Measurements from ENCODE around the gene RAPGEF3. TPM values are rescaled to one million over a fixed set of nuclear protein-coding genes. Genes with fewer than 3 reads are reported as not detected.

The RAPGEF3 gene
- total and polyA plus RNA-seq, 4 donors: 1.3 to 4.3 (median 1.4) TPM

DNA sequence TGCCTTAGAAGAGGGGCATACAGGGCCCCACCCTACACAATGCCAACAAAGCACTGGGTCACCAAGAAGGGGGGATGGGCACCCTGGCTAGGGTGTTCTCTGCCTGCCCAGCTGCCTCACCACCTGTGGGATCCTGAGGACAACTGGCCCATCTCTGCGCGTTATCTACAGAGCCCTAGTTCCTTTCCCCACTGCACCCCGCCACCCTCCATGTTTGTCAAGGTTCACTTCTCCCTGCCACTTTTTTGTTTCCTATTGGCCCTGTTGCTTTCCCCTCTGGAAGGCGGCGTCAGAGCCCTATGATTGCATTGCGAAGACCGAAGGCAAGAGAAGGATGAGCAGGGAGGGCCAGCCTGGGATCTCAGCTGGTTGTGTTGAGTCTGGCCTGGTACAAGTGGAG lies 16.0 kb upstream of the RAPGEF3 start:
- Histone ChIP-seq H3K4me1 (ENCODE audit: control insufficient read depth in 4 of 4, insufficient read depth in 4 of 4, low read length in 3 of 4) (peaks cover 5 to 19% (median 11%) of the 10 kb centered on the region in 4 donors), H3K9me3 (ENCODE audit: control insufficient read depth in 4 of 4, low read length in 3 of 4) (no peaks in the 10 kb centered on the region), H3K36me3 (ENCODE audit: control insufficient read depth in 4 of 4, insufficient read depth in 3 of 4, low read depth in 1 of 4, low read length in 3 of 4) (no peaks in the 10 kb centered on the region), H3K27ac (ENCODE audit: low read depth in 1 of 2, low read length in 2 of 2) (no peak overlapping the region), H3K27me3 (ENCODE audit: control insufficient read depth in 4 of 4, insufficient read depth in 4 of 4, low read length in 3 of 4) (no peaks in the 10 kb centered on the region), H3K4me3 (ENCODE audit: low read depth in 1 of 3, low read length in 3 of 3) (no peak overlapping the region), H3K9ac (ENCODE audit: low read depth in 1 of 2, low read length in 2 of 2) (no peak overlapping the region)
- no peak for DNase-seq (ENCODE audit: low spot score)
- no peak for TF ChIP-seq EGR1 (IDR thresholded peaks at IDR 0.05; ENCODE audit: low read depth in 2 of 2)
- TF ChIP-seq, protein P1, sequence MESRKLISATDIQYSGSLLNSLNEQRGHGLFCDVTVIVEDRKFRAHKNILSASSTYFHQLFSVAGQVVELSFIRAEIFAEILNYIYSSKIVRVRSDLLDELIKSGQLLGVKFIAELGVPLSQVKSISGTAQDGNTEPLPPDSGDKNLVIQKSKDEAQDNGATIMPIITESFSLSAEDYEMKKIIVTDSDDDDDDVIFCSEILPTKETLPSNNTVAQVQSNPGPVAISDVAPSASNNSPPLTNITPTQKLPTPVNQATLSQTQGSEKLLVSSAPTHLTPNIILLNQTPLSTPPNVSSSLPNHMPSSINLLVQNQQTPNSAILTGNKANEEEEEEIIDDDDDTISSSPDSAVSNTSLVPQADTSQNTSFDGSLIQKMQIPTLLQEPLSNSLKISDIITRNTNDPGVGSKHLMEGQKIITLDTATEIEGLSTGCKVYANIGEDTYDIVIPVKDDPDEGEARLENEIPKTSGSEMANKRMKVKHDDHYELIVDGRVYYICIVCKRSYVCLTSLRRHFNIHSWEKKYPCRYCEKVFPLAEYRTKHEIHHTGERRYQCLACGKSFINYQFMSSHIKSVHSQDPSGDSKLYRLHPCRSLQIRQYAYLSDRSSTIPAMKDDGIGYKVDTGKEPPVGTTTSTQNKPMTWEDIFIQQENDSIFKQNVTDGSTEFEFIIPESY (IDR thresholded peaks at IDR 0.05): no peak
- no peak for TF ChIP-seq FOXA2 (IDR thresholded peaks at IDR 0.05)
- TF ChIP-seq RXRA (IDR thresholded peaks at IDR 0.05): no peak
- no peak for TF ChIP-seq HNF4A (conservative IDR thresholded peaks at IDR 0.05)
- TF ChIP-seq, protein P2, sequence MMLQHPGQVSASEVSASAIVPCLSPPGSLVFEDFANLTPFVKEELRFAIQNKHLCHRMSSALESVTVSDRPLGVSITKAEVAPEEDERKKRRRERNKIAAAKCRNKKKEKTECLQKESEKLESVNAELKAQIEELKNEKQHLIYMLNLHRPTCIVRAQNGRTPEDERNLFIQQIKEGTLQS (IDR thresholded peaks at IDR 0.05): no peak
- no peak for TF ChIP-seq FOXA1 (IDR thresholded peaks at IDR 0.05)
- TF ChIP-seq, protein P3, sequence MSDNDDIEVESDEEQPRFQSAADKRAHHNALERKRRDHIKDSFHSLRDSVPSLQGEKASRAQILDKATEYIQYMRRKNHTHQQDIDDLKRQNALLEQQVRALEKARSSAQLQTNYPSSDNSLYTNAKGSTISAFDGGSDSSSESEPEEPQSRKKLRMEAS (IDR thresholded peaks at IDR 0.05): no peak
- TF ChIP-seq HNF4G (IDR thresholded peaks at IDR 0.05): no peak
- 95% methylated on average over 7 of the region's 7 CpGs for WGBS

DNA sequence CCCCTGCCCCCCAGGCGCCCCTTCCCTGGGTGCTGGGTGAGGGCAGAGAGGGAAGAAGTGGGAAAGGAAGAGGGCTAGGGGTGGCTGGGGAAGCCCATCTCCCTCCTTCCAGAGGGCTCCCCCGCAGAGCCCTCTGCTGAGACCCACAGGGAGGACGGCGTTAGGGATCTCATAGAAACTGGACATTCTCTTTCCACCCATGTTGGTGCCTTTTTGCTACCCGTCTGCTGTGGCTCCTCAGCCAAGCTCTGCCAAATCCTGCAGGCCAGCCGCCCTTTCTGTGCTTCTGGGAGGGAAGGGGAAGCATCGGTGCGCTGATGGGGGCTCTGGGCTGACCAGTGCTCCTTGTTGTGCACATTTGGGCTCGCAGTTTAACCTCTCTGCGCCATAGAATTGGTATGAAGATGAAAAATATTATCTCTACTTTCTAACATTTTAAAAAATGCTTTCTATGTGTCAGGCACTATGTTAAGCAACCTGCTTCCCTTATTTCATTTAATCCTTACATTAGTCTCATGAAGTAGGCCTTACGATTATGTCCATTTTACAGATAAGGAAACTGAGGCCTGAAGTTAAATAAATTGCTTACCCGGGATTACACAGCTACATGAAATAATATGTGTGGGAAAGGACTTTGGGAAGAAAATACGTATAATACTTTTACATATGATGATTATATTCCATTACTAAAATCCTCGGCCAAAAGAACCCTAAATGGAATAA lies 15.3 kb upstream of the RAPGEF3 start:
- Histone ChIP-seq H3K36me3 (ENCODE audit: control insufficient read depth in 4 of 4, insufficient read depth in 3 of 4, low read depth in 1 of 4, low read length in 3 of 4) (no peaks in the 10 kb centered on the region), H3K27ac (ENCODE audit: low read depth in 1 of 2, low read length in 2 of 2) (no peak overlapping the region), H3K9ac (ENCODE audit: low read depth in 1 of 2, low read length in 2 of 2) (peak overlapping the region in 1 of 2 donors; percentile 60), H3K4me3 (ENCODE audit: low read depth in 1 of 3, low read length in 3 of 3) (peak overlapping the region; percentile 30 to 73 (median 47)), H3K9me3 (ENCODE audit: control insufficient read depth in 4 of 4, low read length in 3 of 4) (no peaks in the 10 kb centered on the region), H3K27me3 (ENCODE audit: control insufficient read depth in 4 of 4, insufficient read depth in 4 of 4, low read length in 3 of 4) (no peaks in the 10 kb centered on the region), H3K4me1 (ENCODE audit: control insufficient read depth in 4 of 4, insufficient read depth in 4 of 4, low read length in 3 of 4) (peaks cover 5 to 19% (median 13%) of the 10 kb centered on the region in 4 donors)
- no peak for TF ChIP-seq JUND (IDR thresholded peaks at IDR 0.05)
- no peak for TF ChIP-seq SP1 (IDR thresholded peaks at IDR 0.05)
- no peak for TF ChIP-seq HNF4A (conservative IDR thresholded peaks at IDR 0.05)
- 59% methylated on average over 14 of the region's 14 CpGs for WGBS
- DNase-seq (ENCODE audit: low spot score): no peak

DNA sequence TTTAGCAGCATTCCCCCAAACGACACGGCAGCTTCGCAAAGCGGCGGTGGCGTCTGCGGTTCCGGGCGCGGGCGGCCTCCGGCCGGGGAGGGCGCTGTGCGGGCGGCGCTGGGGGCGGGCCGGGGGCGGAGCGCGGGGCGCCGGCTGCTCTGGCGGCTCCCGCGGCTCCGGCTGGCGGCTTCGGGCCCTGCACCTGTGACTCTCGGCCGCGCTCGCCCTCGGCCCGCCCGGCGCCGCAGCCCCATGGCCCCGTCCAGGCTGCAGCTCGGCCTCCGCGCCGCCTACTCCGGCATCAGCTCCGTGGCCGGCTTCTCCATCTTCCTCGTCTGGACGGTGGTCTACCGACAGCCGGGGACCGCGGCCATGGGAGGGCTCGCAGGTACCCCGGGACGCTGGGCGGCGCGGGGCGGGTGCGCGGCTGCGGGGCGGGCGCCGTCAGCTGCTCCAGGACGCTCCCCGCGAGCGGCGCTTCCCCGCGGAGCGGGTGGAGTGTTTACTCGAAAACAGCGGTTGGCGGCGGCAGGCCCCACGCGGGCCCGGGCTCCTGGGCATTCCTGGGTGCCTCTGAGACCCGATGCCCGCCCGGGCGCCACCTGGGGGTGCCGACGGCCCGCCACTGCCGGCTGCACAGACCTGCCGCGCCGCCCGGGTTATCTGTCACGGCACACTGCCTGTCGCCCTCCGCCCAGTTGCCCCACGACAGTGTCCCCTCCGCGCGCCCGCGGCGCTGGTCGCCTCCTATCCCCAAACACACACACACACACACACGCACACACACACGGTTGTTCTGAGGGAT lies 14.6 kb upstream of the RAPGEF3 start, which contains the start of gene SLC48A1:
Gene SLC48A1 (plus strand): TSS at position 177 of the 796 bp plus-strand sequence. CDS start 67 bp downstream, at position 244.
- TF ChIP-seq, protein P1 (IDR thresholded peaks at IDR 0.05): no peak
- no peak for TF ChIP-seq GABPA (IDR thresholded peaks at IDR 0.05 in 1 of 2, conservative IDR thresholded peaks at IDR 0.05 in 1 of 2)
- TF ChIP-seq SP1 (IDR thresholded peaks at IDR 0.05): peak; percentile 17
- TF ChIP-seq, protein P4, sequence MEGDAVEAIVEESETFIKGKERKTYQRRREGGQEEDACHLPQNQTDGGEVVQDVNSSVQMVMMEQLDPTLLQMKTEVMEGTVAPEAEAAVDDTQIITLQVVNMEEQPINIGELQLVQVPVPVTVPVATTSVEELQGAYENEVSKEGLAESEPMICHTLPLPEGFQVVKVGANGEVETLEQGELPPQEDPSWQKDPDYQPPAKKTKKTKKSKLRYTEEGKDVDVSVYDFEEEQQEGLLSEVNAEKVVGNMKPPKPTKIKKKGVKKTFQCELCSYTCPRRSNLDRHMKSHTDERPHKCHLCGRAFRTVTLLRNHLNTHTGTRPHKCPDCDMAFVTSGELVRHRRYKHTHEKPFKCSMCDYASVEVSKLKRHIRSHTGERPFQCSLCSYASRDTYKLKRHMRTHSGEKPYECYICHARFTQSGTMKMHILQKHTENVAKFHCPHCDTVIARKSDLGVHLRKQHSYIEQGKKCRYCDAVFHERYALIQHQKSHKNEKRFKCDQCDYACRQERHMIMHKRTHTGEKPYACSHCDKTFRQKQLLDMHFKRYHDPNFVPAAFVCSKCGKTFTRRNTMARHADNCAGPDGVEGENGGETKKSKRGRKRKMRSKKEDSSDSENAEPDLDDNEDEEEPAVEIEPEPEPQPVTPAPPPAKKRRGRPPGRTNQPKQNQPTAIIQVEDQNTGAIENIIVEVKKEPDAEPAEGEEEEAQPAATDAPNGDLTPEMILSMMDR (IDR thresholded peaks at IDR 0.05; ENCODE audit: low read depth, low read length, missing input control): peak; percentile 33
- Histone ChIP-seq H3K4me1 (ENCODE audit: control insufficient read depth in 4 of 4, insufficient read depth in 4 of 4, low read length in 3 of 4) (peaks cover 6 to 26% (median 15%) of the 10 kb centered on the region in 4 donors), H3K4me3 (ENCODE audit: low read depth in 1 of 3, low read length in 3 of 3) (peak within 1 kb of the TSS; percentile 30 to 73 (median 55)), H3K27ac (ENCODE audit: low read depth in 1 of 2, low read length in 2 of 2) (peak within 1 kb of the TSS in 1 of 2 donors; percentile 49), H3K9ac (ENCODE audit: low read depth in 1 of 2, low read length in 2 of 2) (peak within 1 kb of the TSS; percentile 21 to 60), H3K36me3 (ENCODE audit: control insufficient read depth in 4 of 4, insufficient read depth in 3 of 4, low read depth in 1 of 4, low read length in 3 of 4) (no peaks in the 10 kb centered on the region), H3K9me3 (ENCODE audit: control insufficient read depth in 4 of 4, low read length in 3 of 4) (no peaks in the 10 kb centered on the region), H3K27me3 (ENCODE audit: control insufficient read depth in 4 of 4, insufficient read depth in 4 of 4, low read length in 3 of 4) (no peaks in the 10 kb centered on the region)
- WGBS: under 1% methylated on average over 106 of the region's 106 CpGs
- DNase-seq (ENCODE audit: low spot score): peak; percentile 85
